Colon (tissue), 2 donors: ENCODE results near the gene HYAL3.
"Not testable (repeated sequence)": the region's sequence is repeated elsewhere in the genome, so short reads cannot be mapped to it uniquely, and the experiment has no call there.

Source experiments
- FAIRE-seq: peaks from 2 replicates; lab custom pipeline; 2012; peaks lifted over from hg19 to GRCh38; lab: Jason Lieb, UNC
- donor health status: control.
- donor health status: control.

Gene HYAL3

DNA sequence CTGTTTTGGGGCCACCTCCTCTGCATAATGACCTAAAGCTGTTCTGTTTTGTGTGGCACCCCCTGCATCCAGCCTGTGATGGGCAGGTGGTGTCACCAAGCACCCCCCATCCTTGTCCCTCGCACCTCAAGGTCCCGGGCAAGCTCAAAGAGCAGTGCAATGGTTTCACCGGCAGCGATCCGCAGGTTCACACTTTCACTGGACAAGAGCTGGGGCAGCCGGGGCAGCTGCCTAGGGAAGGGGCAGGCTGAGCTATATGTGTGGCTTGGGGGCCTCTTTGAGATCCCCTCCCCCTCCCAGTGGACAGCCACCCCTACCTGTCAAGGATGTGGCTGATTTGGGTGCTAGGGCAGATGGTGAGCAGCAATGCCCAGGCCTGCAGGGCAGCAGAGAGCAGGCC is 10.1 kb downstream of the HYAL3 start:
- no peak for FAIRE-seq

DNA sequence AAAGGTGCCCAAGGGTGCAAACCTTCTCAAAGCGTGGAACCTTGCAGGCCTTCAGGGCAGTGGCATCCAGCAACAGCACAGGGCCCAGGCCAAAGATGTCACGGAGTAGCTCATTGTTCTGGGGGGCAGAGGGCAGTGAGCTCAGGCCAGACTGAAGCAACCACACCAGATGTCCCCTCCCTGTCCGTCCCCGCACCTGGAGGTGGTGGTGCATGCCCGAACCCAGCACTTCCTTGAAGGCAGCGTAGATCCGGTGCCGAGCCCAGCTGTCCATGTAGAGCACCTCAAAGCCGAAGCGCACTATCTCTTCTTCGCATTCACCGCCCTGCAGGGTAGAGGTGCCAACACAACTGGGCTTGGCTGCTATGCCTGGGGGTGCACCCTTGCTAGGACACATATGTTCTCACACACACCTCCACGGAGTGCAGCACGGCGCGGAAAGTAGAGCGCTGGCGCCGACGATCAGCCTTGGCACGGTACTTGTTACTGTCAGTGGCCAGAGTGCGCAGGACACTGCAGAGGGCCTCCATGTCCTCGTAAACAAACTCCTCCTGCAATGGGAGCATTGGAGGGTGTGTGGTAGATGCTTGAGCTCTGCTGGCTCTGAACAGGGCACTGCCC is 10.7 kb downstream of the HYAL3 start:
- FAIRE-seq: no peak

DNA sequence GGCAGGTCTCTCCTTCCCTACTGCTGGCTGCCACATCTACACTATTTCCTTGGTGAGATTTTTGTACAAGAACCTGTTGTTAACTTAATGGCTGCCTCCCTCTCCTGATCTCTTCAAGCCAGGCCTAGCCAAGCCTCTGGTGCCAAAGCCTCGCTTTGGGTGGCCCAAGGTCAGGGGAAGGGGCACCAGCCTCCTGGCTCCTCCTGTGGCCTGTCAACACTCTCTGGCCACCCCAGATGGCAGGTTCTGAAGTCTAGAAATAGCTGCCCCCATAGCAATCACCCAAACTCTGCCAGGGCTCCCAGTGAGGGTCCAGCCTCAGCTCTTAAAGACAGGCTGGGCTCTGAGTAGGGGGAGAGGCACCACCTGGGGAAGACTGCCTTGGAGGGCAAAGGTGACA is 11.9 kb downstream of the HYAL3 start:
- no peak for FAIRE-seq

DNA sequence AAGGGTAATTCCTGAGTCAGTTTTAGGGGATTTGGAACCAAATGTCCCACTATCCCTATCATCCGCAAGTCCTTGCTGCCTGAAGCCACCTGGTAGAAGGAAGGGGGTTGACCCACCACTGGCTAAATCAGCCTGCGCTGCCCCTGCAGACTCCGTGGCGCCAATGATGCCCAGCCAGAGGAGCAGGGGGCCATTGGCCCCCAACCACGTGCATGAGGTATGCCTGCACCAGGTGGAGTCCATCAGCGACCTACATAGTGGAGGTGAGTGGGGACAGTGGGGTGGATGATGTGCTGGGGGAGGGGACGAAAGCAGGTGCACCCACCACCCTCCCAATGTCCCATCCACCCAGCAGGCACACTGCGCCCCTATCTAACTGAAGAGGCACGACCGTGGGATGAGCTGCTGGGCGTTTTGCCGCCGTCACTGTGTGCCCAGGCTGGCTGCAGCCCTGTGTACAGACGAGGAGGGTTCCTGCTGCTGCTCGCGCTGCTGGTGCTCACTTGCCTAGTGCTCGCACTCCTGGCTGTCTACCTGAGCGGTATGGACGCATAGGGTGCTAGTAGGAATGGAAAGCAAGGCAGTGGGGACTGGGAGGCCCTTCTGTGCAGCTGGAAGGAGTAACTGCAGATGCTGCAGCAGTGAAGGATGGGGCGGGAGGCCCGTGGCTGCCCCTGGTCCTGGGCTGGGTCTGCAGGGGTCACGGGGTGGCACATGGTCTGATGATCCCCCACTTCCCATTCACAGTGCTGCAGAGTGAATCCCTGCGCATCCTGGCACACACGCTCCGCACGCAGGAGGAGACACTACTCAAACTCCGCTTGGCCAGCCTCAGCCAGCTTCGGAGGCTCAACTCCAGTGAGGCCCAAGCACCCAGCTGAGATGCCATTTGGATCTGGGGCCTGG is 12.6 kb downstream of the HYAL3 start:
- FAIRE-seq: no peak

DNA sequence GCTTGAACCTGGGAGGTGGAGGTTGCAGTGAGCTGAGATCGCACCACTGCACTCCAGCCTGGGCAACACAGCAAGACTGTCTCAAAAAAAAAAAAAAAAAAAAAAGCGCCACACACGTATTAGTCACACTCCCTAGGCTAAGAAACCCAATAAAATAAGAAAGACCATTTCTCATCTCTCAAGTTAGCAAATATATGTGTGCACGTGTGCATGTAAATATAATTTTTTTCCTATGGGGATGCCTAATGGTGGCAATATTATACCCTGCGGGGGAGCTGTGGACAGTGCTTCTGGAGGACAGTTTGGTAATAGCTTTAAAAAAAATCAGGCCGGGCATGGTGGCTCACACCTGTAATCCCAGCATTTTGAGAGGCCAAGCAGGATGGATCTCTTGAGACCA is 15.1 kb downstream of the HYAL3 start:
- FAIRE-seq: not testable (repeated sequence)

GRCh38 chr3:50279255-50280016 is 19.8 kb downstream of the HYAL3 start:
- no peak for FAIRE-seq

GRCh38 chr3:50278880-50279224 is 20.4 kb downstream of the HYAL3 start, which contains the start of gene LSMEM2:
Gene LSMEM2 (plus strand): TSS chr3:50279087. CDS start chr3:50279114, 27 bp downstream.
- no peak for FAIRE-seq

- no peak for FAIRE-seq
Measured at GRCh38 chr3:50278123-50278879, 20.9 kb downstream of the HYAL3 start.

- FAIRE-seq: no peak
Measured at GRCh38 chr3:50276762-50277101, 22.5 kb downstream of the HYAL3 start.

- no peak for FAIRE-seq
Measured at GRCh38 chr3:50275996-50276761, 23.0 kb downstream of the HYAL3 start.

DNA sequence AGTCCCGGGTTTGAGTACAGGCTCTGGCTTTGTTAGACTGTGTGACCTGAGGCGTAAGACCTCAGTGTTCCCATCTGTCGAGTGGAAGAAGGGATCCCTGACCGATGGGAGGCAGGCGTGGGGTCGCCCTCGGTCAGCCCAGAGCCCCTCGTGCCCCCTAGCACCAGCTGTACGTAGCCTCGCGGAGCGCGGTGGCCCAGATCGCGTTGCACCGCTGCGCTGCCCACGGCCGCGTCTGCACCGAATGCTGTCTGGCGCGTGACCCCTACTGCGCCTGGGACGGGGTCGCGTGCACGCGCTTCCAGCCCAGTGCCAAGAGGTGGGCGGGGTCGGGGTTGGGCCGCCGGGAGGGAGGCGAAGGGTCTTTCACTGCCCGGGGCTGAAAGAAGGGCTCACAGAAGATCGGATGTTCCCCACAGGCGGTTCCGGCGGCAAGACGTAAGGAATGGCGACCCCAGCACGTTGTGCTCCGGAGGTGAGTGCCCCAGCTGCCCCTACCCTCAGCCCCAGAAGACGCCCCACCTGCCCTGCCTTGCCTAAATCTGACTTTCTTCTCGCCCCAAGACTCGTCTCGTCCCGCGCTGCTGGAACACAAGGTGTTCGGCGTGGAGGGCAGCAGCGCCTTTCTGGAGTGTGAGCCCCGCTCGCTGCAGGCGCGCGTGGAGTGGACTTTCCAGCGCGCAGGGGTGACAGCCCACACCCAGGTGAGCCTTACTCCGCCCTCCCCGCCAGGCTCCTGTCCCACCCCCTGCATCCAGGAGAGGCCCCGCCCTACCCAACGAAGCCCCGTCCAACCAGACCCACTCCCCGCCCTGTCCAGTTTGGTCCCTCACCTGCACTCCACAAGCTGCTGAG is 23.8 kb downstream of the HYAL3 start:
- no peak for FAIRE-seq

- no peak for FAIRE-seq
Measured at GRCh38 chr3:50274371-50275104, 24.7 kb downstream of the HYAL3 start.

DNA sequence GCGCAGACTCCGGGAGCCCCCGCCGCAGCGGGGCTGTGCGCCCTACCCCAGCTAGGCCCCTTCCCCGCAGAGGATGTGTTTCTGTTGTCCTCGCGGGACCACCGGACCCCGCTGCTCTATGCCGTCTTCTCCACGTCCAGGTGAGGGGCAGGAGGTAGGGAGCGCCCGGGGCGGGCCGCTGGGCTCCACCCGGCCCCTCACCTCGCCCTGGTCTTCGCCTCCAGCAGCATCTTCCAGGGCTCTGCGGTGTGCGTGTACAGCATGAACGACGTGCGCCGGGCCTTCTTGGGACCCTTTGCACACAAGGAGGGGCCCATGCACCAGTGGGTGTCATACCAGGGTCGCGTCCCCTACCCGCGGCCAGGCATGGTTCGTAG is 25.5 kb downstream of the HYAL3 start:
- FAIRE-seq: no peak

DNA sequence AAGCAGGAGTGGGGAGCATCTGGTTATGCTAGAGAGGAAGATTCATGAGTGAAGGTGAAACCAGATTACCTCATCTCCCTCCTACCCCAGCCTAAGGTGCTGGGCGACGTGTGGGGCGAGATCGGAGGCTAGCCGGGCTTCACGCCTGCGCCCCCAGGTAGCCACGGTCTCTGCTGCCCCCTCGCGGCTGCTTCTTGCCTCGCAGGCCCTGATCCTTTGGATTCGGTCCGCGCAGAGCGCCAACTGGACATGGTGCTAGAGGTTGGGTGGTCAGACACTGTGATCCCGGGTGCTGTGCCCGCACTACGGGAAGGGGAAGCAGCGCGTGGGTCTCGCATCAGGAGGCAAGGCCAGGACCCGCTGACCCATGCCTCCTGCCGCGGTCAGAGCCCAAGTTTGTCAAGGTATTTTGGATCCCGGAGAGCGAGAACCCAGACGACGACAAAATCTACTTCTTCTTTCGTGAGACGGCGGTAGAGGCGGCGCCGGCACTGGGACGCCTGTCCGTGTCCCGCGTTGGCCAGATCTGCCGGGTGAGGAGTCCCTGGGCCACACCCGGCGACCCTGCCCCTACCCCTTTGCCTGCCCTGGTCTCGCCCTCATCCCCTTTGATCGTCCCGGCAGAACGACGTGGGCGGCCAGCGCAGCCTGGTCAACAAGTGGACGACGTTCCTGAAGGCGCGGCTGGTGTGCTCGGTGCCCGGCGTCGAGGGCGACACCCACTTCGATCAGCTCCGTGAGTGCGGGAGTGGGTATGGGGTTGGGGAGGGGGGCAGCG is 26.1 kb downstream of the HYAL3 start:
- FAIRE-seq: no peak

GRCh38 chr3:50272538-50272910 is 26.7 kb downstream of the HYAL3 start:
- not testable (repeated sequence) for FAIRE-seq

DNA sequence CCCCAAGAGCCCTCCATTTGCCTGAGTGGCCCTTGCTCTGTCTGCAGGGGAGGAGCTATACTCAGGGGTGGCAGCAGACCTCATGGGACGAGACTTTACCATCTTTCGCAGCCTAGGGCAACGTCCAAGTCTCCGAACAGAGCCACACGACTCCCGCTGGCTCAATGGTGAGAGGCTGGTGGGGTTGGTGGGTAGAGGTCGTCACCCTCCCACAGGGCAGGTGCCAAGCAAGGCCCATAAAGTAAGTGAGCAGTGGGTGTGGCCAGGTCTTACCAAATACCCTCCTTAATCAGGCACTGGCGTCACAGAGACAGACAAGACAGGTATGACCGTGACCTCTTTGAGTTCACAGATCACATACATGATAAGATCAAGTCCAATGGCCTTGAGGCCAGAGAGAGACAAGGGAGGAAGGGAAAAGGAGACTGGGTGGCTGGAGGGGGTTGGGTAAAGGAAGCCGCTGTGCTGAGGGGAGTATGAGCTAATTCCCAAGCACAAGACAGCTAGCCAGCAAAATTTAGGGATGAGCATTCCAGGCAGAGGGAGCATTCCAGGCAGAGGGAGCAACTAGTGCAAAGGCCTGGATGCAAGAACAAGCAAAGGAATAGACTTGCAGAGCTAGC is 27.8 kb downstream of the HYAL3 start:
- FAIRE-seq: no peak

- FAIRE-seq: no peak
Measured at GRCh38 chr3:50270422-50271224, 28.6 kb downstream of the HYAL3 start.

GRCh38 chr3:50269977-50270413 is 29.2 kb downstream of the HYAL3 start:
- no peak for FAIRE-seq
